ENCODE data around the gene GALR2. TPM values are rescaled to one million over a fixed set of nuclear protein-coding genes. Genes with fewer than 3 reads are reported as not detected.

The GALR2 gene
- total and polyA plus RNA-seq, 9 of the 15 experiments (the other 6 are each of a cell fraction or from before 2014, with no cell fraction given) = 0.34 TPM; not detected in 8

GRCh38 chr17:76090517-76091129 is 16.0 kb downstream of the GALR2 start (continued):
- TF ChIP-seq JUN (IDR thresholded peaks at IDR 0.05; ENCODE audit: borderline replicate concordance, low read depth, low read length) (no peak), JUN (CRISPR knock-in tag; IDR thresholded peaks at IDR 0.05; ENCODE audit: borderline replicate concordance) (no peak), CREB3 (tag; conservative IDR thresholded peaks at IDR 0.05; ENCODE audit: low read depth) (no peak), RBM22 (IDR thresholded peaks at IDR 0.05; ENCODE audit: low read depth, low read length, poor library complexity, severe bottlenecking) (no peak), ATF7 (IDR thresholded peaks at IDR 0.05) (no peak), ZC3H8 (IDR thresholded peaks at IDR 0.05) (no peak), RHOXF2B (CRISPR knock-in tag; conservative IDR thresholded peaks at IDR 0.05) (no peak), NFRKB (IDR thresholded peaks at IDR 0.05; ENCODE audit: low read depth) (no peak), MYBL2 (IDR thresholded peaks at IDR 0.05; ENCODE audit: low read depth) (no peak), MYBL2 (CRISPR knock-in tag; IDR thresholded peaks at IDR 0.05; ENCODE audit: borderline replicate concordance) (no peak), ZNF316 (IDR thresholded peaks at IDR 0.05) (no peak), RREB1 (CRISPR knock-in tag; IDR thresholded peaks at IDR 0.05) (no peak), PREB (CRISPR knock-in tag; IDR thresholded peaks at IDR 0.05) (no peak)

Measured in K562 (cell line).